GM18517 (cell line): ENCODE data around the gene IWS1.
"Not testable (repeated sequence)": the region's sequence is repeated elsewhere in the genome, so short reads cannot be mapped to it uniquely, and the experiment has no call there.

Experiments
- ATAC-seq: cut with Tn5 transposase; IDR thresholded peaks from one replicate; pipeline ENCODE4 v1.9.1; 2021; ENCODE audit warnings: mild to moderate bottlenecking, moderate library complexity; ENCODE audit not compliant: unreplicated experiment

The IWS1 gene

GRCh38 chr2:127561371-127561770, 35.1 kb upstream of the IWS1 start:
- ATAC-seq = no peak

GRCh38 chr2:127560931-127561280, 34.6 kb upstream of the IWS1 start:
- no peak for ATAC-seq

- no peak for ATAC-seq
These were observed 34.1 kb upstream of the IWS1 start for GRCh38 chr2:127560201-127560930.

- no peak for ATAC-seq
These were observed 33.2 kb upstream of the IWS1 start for GRCh38 chr2:127559454-127559853.

GRCh38 chr2:127558911-127559310, 32.6 kb upstream of the IWS1 start:
- no peak for ATAC-seq

- no peak for ATAC-seq
These were observed 26.6 kb upstream of the IWS1 start for GRCh38 chr2:127552846-127553245.

- ATAC-seq = no peak
These were observed 26.0 kb upstream of the IWS1 start for GRCh38 chr2:127552336-127552735.

- ATAC-seq = no peak
These were observed 25.1 kb upstream of the IWS1 start for GRCh38 chr2:127551221-127551930.

GRCh38 chr2:127546797-127547196, 20.5 kb upstream of the IWS1 start:
- ATAC-seq = no peak

- no peak for ATAC-seq
These were observed 19.5 kb upstream of the IWS1 start for GRCh38 chr2:127545796-127546195.

- no peak for ATAC-seq
These were observed 18.9 kb upstream of the IWS1 start for GRCh38 chr2:127545189-127545588.

GRCh38 chr2:127543013-127543501, 16.8 kb upstream of the IWS1 start:
- ATAC-seq = not testable (repeated sequence)

- ATAC-seq = no peak
These were observed 15.9 kb upstream of the IWS1 start for GRCh38 chr2:127542231-127542630.

GRCh38 chr2:127541809-127542208, 15.5 kb upstream of the IWS1 start:
- ATAC-seq = no peak

- ATAC-seq = no peak
These were observed 11.4 kb upstream of the IWS1 start for GRCh38 chr2:127537644-127538043.

- no peak for ATAC-seq
These were observed 10.6 kb upstream of the IWS1 start for GRCh38 chr2:127536707-127537541.

- no peak for ATAC-seq
These were observed 9.6 kb upstream of the IWS1 start for GRCh38 chr2:127535918-127536317.

- no peak for ATAC-seq
These were observed 9.2 kb upstream of the IWS1 start, which contains the start of gene MYO7B for GRCh38 chr2:127535422-127535901. Gene MYO7B, plus strand, starts transcription at chr2:127535683. Its CDS starts 24,040 bp downstream, at chr2:127559723.

- ATAC-seq = no peak
These were observed 6.0 kb upstream of the IWS1 start for GRCh38 chr2:127532296-127532695.

GRCh38 chr2:127531221-127531648, 4.9 kb upstream of the IWS1 start:
- ATAC-seq = no peak
